ENCODE results near the gene BRCA2.
A peak's percentile ranks its signal among the peaks of the same experiment; 100 is the strongest.

BRCA2 gene, protein sequence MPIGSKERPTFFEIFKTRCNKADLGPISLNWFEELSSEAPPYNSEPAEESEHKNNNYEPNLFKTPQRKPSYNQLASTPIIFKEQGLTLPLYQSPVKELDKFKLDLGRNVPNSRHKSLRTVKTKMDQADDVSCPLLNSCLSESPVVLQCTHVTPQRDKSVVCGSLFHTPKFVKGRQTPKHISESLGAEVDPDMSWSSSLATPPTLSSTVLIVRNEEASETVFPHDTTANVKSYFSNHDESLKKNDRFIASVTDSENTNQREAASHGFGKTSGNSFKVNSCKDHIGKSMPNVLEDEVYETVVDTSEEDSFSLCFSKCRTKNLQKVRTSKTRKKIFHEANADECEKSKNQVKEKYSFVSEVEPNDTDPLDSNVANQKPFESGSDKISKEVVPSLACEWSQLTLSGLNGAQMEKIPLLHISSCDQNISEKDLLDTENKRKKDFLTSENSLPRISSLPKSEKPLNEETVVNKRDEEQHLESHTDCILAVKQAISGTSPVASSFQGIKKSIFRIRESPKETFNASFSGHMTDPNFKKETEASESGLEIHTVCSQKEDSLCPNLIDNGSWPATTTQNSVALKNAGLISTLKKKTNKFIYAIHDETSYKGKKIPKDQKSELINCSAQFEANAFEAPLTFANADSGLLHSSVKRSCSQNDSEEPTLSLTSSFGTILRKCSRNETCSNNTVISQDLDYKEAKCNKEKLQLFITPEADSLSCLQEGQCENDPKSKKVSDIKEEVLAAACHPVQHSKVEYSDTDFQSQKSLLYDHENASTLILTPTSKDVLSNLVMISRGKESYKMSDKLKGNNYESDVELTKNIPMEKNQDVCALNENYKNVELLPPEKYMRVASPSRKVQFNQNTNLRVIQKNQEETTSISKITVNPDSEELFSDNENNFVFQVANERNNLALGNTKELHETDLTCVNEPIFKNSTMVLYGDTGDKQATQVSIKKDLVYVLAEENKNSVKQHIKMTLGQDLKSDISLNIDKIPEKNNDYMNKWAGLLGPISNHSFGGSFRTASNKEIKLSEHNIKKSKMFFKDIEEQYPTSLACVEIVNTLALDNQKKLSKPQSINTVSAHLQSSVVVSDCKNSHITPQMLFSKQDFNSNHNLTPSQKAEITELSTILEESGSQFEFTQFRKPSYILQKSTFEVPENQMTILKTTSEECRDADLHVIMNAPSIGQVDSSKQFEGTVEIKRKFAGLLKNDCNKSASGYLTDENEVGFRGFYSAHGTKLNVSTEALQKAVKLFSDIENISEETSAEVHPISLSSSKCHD (N-terminal part only)

DNA sequence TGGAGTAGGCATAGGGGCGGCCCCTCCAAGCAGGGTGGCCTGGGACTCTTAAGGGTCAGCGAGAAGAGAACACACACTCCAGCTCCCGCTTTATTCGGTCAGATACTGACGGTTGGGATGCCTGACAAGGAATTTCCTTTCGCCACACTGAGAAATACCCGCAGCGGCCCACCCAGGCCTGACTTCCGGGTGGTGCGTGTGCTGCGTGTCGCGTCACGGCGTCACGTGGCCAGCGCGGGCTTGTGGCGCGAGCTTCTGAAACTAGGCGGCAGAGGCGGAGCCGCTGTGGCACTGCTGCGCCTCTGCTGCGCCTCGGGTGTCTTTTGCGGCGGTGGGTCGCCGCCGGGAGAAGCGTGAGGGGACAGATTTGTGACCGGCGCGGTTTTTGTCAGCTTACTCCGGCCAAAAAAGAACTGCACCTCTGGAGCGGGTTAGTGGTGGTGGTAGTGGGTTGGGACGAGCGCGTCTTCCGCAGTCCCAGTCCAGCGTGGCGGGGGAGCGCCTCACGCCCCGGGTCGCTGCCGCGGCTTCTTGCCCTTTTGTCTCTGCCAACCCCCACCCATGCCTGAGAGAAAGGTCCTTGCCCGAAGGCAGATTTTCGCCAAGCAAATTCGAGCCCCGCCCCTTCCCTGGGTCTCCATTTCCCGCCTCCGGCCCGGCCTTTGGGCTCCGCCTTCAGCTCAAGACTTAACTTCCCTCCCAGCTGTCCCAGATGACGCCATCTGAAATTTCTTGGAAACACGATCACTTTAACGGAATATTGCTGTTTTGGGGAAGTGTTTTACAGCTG, at the start of gene BRCA2, which contains the start of gene ZAR1L:
Gene BRCA2 (plus strand): TSS at position 271 of the 790 bp plus-strand sequence. CDS start 953 bp downstream, outside the sequence.
Gene ZAR1L (minus strand): TSS at position 126 of the 790 bp plus-strand sequence. CDS start 3,438 bp downstream, outside the sequence.
- DNase-seq (ENCODE audit: low read depth in 2 of 2) = peak; percentile 80 to 86

DNA sequence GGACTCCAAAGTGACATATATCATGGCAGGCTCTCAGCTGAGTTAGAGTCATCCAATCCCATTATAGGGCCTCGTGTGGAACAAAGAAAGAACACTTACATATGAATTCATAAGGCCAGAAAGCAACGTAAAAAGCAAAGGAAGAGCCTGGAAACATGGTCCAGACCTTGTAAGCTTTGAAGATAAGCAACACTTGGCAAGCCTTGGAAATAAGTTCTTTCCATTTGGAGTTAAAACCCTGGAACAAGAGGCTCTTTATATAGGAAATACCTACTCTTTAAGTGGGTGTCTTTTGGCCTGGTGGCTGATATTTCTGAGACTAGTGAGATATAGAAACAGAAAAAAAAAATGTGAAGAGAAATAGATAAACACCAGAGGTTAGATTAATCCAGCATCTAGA, 49.6 kb upstream of the BRCA2 start:
- DNase-seq (ENCODE audit: low read depth in 2 of 2) = no peak

DNA sequence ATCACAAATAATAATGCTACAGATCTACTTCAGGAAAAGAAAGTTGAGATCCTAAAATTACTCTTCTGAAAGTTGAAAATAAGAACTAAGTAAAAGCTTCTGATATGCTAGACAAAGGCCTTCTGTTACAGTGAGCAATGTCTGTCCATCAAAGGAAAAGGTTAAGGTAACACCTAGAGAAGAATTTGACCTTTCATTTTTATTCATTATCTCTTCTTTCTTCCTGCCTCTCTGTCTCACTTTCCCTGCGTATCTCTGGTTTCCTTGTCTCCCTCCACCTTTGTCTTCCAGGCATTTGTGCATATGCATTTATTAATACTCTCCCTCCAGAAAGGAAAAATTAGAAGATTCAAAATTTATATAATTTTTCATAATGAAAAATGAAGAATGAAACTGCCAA, 49.2 kb upstream of the BRCA2 start:
- no peak for DNase-seq (ENCODE audit: low read depth in 2 of 2)

DNA sequence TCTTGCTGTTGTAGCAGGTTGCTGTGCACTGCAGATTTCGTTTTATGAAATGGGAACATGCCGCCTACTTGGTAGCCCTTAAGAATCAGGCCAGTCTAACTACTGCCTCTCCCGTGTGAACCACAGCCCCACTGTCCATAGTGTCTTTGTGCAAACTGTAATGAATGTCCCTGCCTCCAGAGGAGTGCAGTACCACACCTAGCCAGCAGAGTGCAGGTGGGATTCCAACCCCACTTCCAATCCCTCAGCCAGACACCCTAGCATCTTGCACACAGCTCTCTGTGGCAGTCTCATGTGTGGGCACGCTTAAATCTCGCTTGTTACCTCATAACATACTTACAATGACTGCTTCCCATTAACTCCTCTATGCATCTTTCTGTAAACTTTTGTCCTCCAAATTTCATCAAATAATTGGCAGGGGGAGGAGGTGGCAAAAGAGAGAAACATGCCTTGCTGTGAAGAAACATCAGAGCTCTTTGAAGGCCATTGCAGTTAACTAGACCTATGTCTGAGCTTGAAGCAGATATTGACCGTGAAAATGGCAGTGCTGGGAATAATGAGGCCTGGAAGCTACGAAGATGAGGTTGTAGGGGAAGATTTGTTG, 47.4 kb upstream of the BRCA2 start:
- peak; percentile 7 to 9 for DNase-seq (ENCODE audit: low read depth in 2 of 2)

DNA sequence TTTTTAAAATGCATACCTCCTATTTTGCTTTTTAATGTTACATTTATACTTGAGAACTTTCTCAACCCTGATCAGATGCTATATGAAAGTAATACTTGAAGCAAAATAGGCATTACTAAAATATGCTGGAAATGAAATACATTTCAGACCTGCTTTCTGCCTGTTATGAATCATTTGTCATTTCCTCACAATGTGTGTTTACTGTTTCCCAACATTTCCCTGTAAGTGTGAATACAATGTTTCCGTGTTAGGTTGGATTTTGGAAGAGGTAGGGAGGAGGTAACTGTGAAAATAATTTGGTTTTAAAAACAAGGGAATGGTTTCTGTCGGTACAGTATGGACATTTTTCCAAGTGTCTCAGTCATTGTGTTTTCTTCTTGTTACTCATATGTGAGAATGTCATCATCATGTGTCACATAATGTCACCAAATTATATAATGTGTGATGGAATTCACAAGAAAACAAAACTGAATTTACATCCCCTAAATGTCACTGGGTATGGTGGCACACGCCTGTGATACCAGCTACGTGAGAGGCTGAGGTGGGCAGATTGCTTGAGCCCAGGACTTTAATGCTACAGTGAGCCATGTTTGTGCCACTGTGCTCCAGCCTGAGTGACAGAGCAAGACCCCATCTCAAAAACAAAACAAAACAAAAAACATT, 43.2 kb upstream of the BRCA2 start:
- DNase-seq (ENCODE audit: low read depth in 2 of 2) = no peak

DNA sequence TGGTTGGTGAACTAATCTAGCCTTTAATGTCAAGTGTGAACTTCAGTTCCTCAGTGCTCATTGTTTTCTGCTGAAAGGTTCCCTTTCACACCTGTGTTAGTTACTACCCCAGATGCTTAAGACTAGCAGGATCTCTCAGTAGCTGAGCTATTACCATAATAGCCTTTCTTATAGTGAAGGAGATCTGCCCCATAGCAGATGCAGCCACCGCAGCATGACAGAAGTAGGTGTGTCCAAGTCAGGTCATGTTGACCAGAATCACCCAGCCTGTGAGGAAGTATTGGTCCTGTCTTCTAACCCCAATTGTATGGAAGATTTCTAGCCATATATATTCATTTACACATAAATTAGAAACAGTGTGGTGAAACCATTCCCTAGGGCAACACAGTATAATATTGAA, 37.5 kb upstream of the BRCA2 start:
- no peak for DNase-seq (ENCODE audit: low read depth in 2 of 2)

DNA sequence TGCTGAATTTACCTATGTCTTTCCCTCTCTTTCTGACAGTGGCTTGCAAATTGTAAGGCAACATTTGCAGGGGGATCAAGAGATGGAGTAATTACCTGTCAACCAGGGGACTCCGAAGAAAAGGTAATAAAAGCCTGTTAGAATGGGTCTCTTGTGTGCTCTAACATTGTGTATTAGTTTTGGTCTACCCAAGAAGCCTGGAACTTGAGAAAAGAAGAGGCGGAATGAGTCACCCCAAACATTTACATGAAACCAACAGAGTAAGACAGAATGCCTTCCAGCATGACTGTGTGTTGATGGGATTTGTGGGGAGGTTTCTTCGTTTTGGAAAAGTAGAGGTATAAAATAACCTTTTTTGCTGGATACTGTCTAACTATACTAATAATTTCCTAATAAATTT, 36.9 kb upstream of the BRCA2 start:
- DNase-seq (ENCODE audit: low read depth in 2 of 2) = no peak

DNA sequence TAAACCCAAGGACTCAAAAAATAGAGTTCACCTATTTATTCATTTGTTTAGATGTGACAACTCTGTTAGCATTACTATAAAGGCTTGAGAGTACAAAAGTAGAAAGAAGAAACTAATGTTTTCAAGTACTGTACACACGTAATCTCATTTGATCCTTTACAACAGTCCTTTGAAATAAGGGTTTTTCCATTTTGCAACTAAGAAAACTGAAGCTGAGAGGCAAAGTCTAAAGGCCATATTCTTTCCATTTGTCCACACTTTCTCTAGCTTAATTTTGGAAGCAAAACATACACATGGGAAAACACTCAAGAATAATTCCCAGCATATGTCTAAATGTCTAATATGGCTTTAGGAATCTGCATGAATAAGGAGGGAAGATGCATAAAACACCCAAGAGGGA, 34.2 kb upstream of the BRCA2 start:
- DNase-seq (ENCODE audit: low read depth in 2 of 2) = no peak

DNA sequence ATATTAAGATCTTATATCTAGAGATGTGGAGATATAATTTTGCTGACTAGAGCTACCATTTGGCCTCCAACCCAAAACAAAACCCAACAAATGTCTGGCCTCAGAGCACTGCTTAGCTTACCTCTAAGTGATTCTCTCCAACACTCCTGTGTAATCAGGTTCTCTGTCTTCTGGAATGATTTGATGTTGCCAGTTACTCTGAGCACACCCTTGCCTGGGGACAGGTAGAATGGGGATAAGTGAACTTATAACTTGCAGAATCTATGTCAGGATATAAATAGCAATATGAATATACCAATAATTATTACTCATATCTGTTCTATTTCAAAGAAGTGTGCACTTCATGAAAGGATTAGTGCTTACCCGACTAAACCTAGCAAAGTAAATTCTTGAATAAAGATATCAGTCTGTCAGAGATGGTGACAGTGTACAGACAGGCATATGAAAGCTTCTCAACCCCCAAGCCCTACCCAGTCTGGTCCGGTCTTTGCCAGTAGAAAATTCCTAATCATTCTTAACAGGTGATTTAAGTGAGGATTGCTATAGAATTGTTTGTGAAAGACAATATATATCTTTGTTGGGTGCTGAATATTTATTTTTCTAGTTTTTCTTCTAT, 33.1 kb upstream of the BRCA2 start:
- no peak for DNase-seq (ENCODE audit: low read depth in 2 of 2)

DNA sequence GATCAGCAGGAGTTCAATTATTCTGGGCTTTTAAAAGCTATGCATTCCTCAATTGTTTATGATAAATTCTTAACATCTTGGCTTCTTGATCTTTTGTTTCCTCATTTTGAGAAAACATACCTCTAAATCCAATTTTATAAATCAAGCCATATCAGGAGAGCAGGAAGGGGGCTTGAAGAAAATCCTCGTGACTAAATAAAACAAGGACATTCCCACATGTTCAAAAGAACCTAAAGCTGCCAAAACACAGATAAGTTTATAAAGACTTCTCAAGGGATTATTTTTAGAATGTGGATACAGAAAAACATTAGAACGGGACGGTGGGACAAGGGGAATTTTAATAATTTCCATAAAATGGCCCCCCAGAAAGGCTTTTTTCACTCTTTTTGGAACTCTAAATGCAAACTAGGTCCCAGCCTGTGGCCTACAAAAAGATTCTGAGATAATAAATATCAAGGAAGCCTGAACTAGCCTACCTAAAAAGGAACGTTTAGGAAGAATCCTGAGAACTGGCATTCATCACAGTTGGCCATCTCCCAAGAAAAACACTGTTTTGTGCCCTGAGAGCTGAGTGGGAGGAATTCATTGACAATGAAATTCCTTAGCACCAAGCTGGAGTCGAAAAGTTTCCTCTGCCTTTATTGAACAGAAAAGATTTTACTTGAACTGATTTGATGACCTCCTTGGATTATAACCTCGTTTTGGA, 30.2 kb upstream of the BRCA2 start:
- no peak for DNase-seq (ENCODE audit: low read depth in 2 of 2)

DNA sequence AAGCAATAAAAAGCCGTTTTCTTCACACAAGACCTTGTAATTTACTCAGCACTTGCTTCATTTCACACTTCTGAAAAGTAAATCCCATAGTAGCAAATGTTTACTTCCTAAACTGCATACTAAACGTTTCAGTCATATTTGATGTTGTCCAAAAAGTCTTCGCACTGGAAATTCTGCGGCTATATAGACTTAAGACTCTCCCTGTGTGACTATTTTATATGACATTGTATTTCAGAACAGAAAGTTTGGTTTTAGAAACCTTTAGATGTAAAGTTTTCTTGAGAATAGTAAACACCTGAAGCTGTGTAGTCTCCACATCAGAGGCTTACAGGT, 29.7 kb upstream of the BRCA2 start:
- no peak for DNase-seq (ENCODE audit: low read depth in 2 of 2)

DNA sequence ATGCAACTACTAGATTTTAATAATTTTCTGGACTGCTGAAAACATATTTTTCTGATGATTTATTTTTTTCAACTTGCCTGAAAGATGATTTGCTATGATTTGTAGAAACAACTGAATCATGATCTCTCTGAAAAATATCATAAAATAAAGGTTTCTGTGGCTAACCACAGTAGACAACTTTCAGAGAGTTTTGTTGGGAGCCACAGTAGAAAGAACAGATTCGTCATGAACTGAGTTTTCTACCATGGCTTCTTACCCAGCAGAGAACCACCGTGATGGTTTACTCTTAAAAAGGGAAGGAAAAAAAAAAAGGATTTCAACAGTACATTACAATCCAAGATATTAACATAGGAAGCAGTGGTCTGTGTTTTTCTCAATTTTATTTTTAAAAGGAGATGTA, 18.1 kb upstream of the BRCA2 start:
- DNase-seq (ENCODE audit: low read depth in 2 of 2) = no peak

DNA sequence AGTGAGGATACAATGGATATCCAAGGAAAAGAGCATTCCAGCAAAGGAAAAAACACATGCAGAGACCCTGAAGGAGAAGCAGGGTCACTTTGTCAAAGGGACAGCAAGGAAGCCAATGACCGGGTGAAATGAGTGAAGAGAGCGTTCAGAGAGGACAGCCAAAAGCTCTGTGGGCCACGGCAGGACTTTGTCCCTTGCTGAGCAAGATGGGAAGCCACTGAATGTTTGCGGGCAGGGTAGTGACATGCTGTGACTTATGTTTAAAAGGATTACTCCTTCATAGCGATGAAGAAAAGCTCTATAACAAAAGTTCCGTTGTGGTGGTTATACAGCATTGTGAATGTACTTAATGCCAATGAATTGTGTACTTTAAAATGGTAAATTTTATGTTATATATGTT, 16.6 kb upstream of the BRCA2 start:
- DNase-seq (ENCODE audit: low read depth in 2 of 2) = no peak

DNA sequence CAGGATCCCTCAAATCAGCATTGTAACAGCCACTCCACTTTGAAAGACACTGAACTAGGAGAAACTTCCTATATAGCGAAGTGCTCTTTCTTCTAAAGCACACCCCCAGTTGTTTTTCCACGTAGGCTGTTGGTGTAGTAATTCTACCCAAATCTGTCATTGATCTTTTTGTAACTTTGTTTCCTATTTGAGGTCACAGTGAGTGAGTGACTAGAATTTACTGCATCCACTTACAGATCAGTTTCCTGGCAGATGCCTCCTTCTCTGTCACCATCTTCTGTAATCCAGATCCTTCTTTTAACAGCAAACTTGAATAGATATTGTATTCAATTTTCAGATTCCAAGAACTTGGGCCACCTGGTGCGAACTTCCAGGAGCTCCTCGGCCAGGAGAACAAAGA, 15.4 kb upstream of the BRCA2 start:
- DNase-seq (ENCODE audit: low read depth in 2 of 2) = no peak

DNA sequence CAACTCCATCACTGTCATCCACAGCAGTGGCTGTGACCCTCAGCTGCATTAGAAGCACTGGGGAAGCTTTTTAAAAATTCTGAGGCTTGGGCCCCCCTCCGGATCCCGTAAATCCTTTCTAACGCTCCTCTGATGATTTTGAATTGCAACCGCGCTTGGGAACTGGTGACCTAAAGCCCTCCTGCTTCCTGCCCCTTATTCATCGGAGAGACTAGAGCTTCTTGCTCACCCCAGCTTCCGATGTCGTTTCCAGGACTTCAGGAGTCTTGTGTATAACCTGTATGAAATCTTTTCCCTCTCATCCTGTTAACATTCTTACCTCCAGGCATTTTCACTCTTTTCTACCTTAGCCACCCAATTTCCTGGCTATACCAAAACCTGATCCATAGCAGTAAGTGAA, 14.9 kb upstream of the BRCA2 start:
- DNase-seq (ENCODE audit: low read depth in 2 of 2) = no peak

DNA sequence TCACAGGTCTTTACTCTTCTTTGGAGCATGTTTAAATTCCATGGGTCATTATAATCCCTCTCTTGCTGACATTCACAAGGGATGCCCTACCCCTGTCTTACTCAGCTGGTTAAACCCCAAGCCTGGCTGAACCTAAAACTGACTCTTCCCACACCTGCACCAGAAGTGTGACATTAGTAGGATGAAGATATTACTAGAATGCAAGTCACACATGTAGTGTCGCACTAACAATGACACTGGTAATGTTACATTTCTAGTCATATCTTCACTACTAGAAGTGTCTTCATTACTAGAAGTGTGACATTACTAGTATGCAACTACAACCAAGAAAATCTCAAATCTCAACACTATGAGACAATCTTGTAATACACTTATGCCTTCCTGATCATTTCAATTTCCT, 14.4 kb upstream of the BRCA2 start:
- no peak for DNase-seq (ENCODE audit: low read depth in 2 of 2)

DNA sequence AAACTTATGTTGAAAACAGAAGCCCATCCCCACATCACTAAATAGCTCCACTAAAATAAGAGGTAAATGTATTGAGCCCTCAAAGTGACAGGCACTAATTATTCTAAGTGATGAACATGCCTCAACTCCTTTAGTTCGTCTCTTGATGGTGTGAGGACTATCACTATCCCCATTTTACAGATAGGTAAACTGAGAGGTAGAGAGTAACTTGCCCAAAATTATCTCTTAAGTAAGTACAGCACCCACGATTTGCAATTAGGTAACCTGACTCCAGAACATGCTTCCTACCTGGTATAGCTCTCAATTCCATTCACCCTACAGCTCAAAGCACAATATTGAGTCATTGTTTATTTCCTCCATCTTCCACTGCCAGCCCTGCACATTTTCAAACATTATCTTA, 12.8 kb upstream of the BRCA2 start:
- DNase-seq (ENCODE audit: low read depth in 2 of 2) = no peak

DNA sequence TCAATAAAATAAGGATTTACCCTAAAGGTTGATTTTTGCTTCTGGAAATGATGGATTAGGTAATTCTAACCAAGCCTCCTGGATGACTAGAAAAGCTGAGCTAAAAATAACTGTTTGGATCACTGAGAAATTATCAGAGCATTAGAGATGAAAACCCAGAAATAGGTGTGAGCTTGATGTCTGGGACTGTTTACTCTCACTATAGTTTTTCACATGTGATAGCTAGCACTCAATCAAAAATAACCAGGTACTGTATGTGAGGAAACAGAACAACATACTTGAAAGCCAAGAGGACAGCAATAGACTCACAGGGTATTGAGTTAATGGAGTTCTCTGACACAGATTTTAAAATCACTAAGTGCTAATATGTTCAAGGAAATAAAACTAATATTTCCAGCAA, 9.7 kb upstream of the BRCA2 start:
- DNase-seq (ENCODE audit: low read depth in 2 of 2) = no peak
